ENCODE data around the gene SLC1A1.
"Not testable (repeated sequence)": the region's sequence is repeated elsewhere in the genome, so short reads cannot be mapped to it uniquely, and the experiment has no call there.

The SLC1A1 gene

GRCh38 chr9:4592295-4592694 is 102.0 kb downstream of the SLC1A1 start:
- DNase-seq = no peak
- in situ Hi-C loops (cut with MboI; ENCODE audit: low pct_unique_long_range_greater_than_20kb, low sequenced_read_pairs) = loop anchor here (25.0 kb wide), 1 partner anchor 105 kb away; the partner anchor contains the start of gene SLC1A1

DNA sequence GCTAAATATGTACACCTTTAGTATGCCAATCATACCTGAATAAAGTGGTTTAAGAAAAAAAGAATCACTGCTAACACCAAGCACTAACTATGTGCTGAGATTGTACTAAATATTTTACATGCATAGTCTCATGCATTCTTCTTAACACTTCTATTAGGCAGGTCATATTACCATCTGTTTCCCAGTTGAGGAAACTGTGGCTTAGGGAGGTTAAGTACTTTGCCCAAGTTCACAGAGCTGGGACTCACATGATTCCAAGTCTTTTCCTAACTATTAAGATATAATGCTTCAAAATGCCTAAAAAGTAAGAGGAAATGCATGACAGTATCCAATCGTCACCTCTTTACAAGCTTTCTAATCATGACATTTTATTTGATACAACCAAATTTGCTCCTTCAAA is 102.6 kb downstream of the SLC1A1 start:
- in situ Hi-C loops (cut with MboI; ENCODE audit: low pct_unique_long_range_greater_than_20kb, low sequenced_read_pairs) = loop anchor here (25.0 kb wide), 1 partner anchor 106 kb away; the partner anchor contains the start of gene SLC1A1
- DNase-seq = no peak

- in situ Hi-C loops (cut with MboI; ENCODE audit: low pct_unique_long_range_greater_than_20kb, low sequenced_read_pairs) = loop anchor here (25.0 kb wide), 1 partner anchor 107 kb away; the partner anchor contains the start of gene SLC1A1
- DNase-seq = no peak
These were observed 104.3 kb downstream of the SLC1A1 start for GRCh38 chr9:4594545-4594944.

DNA sequence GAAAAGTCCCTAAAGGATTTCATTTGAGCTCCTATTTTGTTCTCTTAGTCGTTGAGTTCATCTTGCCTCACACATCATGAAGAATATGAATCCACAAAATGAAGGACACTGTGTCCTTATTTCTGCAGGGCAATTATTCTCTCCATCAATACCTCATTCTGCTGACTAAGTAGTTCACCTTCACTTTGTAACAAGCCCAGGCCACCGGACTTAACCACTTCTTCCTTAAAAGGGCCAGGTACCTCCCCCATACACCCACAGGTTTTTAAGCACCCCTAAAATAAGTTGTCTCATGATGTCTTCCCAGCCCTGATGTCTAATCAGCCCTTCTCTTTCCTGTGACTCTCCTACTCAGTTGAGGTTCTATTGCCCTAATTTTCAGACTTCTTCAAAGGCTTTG is 104.7 kb downstream of the SLC1A1 start:
- DNase-seq = no peak
- in situ Hi-C loops (cut with MboI; ENCODE audit: low pct_unique_long_range_greater_than_20kb, low sequenced_read_pairs) = loop anchor here (25.0 kb wide), 1 partner anchor 108 kb away; the partner anchor contains the start of gene SLC1A1

DNA sequence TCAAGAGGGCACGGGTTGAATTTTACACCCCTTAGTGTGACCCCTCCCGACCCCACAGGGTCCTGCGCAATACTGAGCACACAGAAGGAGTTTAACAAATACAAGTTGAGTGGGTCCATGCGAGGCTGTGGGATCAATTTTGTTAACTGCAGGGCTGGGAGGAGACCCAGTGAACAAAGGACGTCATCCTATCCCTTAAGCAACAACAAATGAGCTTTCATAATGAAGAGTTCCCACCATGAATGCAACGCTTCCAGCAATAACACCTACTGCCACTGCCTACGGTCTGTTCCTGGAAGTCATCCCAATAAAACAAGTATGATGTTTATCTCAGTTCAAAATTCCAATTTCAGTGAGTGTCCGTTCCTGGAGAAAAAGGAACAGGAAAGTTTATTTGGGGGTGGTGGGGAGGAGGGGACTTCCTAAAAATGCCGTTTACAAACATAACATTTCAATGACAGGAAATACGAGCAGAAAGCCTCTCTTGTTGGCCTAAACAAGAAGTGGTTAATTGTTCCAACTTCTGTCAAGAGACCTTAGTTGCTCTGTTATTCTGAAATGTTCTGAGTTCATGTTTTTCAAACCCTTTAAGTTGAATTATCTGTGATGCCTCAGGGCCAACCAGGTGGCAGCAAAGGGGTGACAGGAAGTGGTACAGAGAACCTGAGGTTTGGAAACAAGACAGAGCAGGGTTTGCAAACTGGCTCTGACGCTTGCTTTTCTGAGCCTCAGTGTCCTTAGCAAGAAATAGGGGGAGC is 106.1 kb downstream of the SLC1A1 start:
- in situ Hi-C loops (cut with MboI; ENCODE audit: low pct_unique_long_range_greater_than_20kb, low sequenced_read_pairs) = loop anchor here (25.0 kb wide), 1 partner anchor 109 kb away; the partner anchor contains the start of gene SLC1A1

GRCh38 chr9:4600368-4600767 is 110.1 kb downstream of the SLC1A1 start:
- in situ Hi-C loops (cut with MboI; ENCODE audit: low pct_unique_long_range_greater_than_20kb, low sequenced_read_pairs) = no loop called here
- no peak for DNase-seq

More for the DNA sequence above, 106.1 kb downstream of the SLC1A1 start:
- no peak for DNase-seq

DNA sequence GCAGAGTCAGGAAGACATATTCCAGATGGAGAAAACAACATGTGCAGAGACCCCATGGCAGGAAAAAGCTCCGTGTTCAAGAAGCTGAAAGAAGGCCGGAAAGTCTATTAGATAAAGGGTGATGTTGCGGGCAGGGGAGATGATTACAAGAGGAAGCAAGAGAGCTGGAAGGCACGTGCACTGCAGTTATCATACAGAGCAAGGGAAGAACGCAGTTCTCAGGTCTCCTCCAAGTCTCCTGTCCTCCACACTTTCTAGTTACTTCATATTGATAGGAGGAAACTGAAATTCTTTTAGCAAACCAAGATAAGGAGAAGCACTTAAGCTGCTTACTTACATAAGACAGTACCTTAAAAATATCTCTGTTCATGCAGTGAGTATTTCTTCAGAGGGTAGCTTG is 113.6 kb downstream of the SLC1A1 start:
- in situ Hi-C loops (cut with MboI; ENCODE audit: low pct_unique_long_range_greater_than_20kb, low sequenced_read_pairs) = no loop called here

DNA sequence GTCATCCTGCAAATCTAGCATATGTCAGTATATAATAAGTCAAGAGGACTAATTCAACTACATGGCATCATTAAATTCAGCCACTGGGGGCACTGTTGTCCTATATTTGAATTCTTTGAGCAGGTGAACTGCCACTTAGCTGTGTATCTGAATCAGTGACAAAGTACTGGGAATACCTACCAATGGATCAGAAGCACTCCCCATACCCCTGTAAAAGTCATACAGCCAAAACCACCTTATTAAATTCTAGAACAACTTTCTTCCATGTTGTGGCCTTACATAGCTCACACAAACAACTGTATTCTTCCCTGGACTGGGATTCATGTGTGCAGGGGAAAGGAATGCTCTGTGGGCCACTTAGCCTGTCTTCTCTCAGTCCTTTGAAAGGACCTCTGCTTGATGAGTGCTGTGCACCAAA is 114.4 kb downstream of the SLC1A1 start:
- in situ Hi-C loops (cut with MboI; ENCODE audit: low pct_unique_long_range_greater_than_20kb, low sequenced_read_pairs) = no loop called here
- peak; percentile 71 for DNase-seq

More for the DNA sequence above, 113.6 kb downstream of the SLC1A1 start:
- DNase-seq = peak; percentile 12

DNA sequence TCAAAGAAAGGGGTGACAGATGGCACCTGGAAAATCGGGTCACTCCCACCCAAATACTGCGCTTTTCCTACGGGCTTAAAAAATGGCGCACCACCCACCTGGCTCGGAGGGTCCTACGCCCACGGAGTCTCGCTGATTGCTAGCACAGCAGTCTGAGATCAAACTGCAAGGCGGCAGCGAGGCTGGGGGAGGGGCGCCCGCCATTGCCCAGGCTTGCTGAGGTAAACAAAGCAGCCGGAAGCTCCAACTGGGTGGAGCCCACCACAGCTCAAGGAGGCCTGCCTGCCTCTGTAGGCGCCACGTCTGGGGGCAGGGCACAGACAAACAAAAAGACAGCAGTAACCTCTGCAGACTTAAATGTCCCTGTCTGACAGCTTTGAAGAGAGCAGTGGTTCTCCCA is 115.8 kb downstream of the SLC1A1 start:
- in situ Hi-C loops (cut with MboI; ENCODE audit: low pct_unique_long_range_greater_than_20kb, low sequenced_read_pairs) = not testable (repeated sequence)

DNA sequence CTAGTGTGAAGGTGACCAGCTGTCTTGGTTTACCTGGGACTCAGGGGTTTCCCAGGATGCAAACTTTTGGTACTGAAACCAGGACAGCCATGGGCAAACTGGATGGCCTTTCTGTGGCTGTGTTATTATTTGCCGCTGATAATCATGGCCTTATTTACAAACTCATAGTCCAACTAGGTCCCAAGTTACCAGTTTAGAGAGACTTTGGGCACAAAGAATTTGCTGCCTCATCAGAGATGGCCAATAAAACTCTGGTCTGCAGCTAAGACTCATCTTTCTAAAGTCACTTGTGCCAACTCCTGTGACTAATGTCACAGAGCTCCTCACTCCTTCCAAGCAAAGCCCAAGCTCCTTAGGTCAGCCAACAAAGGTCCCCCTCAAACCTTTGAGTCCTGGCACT is 124.4 kb downstream of the SLC1A1 start:
- no peak for DNase-seq
- in situ Hi-C loops (cut with MboI; ENCODE audit: low pct_unique_long_range_greater_than_20kb, low sequenced_read_pairs) = no loop called here

More for the DNA sequence above, 115.8 kb downstream of the SLC1A1 start:
- DNase-seq = not testable (repeated sequence)

- no peak for DNase-seq
- in situ Hi-C loops (cut with MboI; ENCODE audit: low pct_unique_long_range_greater_than_20kb, low sequenced_read_pairs) = no loop called here
These were observed 125.0 kb downstream of the SLC1A1 start for GRCh38 chr9:4615251-4615650.

DNA sequence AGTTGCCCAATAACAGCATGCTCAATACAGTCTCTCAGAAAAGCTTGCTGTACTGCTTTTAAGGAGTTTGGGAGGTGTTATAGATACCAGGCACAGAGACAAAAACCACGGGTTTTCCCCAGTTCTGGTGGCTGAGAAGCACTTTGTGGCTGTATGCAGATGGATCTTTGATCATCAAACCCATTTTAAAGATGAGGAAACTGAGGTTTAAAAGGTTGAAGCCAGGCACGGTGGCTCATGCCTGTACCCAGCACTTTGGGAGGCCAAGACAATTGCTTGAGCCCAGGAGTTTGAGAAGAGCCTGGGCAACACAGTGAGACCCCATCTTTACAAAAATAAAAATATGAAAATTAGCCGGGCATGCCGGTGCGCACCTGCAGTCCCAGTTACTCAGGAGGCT is 125.5 kb downstream of the SLC1A1 start:
- DNase-seq = no peak
- in situ Hi-C loops (cut with MboI; ENCODE audit: low pct_unique_long_range_greater_than_20kb, low sequenced_read_pairs) = no loop called here

DNA sequence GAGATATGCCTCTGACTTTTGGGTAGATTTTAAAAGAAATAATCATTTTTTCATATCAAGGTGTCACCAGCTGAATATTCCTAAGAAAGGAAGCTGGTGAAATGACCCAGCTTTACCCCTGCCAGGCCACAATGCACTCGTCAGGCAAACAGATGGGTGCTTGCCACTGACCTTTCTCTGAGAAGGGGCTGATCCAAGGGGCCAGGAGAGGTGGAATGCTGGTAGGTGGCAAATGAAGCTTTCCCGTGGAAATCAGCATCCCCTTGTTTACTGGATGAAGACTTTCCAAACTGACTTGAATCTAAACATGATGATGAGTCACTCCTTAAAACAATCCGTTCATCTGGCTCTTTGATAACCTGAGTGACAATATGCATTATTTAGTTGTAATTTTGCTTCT is 127.5 kb downstream of the SLC1A1 start:
- no peak for DNase-seq
- in situ Hi-C loops (cut with MboI; ENCODE audit: low pct_unique_long_range_greater_than_20kb, low sequenced_read_pairs) = no loop called here

DNA sequence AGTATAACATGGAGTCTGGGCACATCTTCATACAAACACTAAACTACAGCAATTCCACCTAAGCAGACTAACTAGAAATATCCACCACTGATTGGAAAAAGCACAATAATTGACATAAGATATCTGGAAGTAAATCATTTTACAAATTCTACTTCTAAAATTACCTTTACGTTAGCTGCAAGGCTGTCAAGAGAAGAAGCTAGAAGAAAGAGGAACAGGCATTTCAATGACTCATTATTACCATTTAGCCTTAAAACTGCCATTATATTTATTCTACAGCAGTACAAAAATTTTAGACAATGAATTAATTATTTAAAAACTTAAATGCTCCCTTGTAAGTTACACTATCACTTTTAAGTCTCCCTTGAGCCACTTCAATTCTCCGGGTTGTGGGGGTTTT is 128.4 kb downstream of the SLC1A1 start:
- in situ Hi-C loops (cut with MboI; ENCODE audit: low pct_unique_long_range_greater_than_20kb, low sequenced_read_pairs) = no loop called here
- DNase-seq = no peak

- in situ Hi-C loops (cut with MboI; ENCODE audit: low pct_unique_long_range_greater_than_20kb, low sequenced_read_pairs) = no loop called here
- peak; percentile 48 for DNase-seq
These were observed 129.9 kb downstream of the SLC1A1 start for GRCh38 chr9:4620057-4620765.

DNA sequence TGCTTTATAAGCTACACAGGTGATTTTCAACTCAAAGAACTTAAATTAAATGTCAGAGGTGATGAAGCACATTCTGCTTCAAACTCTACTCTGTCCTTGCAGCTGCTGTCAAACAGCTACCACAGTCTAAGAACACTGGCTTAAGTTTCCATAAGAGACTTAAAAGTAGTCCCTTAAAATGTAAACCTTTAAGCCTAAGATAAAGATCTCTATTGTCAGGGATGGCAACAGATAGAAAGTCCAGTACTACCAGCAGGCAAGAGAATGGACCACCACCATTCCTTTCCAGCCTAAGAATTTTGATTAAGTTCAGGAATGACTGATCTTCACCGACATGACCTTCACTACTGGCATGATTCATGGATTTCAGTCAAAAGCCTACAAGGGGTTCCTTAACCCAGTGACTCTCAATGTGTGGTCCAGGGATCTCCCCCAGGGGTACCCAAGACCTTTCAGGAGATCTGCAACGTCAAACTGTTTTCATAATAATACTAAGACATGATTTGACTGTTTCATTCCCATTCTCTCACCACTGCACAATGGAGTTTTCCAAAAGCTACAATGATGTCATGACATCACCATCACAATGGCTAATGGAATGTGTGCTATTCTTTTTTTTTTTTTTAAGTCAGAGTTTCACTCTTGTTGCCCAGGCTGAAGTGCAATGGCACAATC is 130.8 kb downstream of the SLC1A1 start:
- in situ Hi-C loops (cut with MboI; ENCODE audit: low pct_unique_long_range_greater_than_20kb, low sequenced_read_pairs) = no loop called here
- DNase-seq = no peak

DNA sequence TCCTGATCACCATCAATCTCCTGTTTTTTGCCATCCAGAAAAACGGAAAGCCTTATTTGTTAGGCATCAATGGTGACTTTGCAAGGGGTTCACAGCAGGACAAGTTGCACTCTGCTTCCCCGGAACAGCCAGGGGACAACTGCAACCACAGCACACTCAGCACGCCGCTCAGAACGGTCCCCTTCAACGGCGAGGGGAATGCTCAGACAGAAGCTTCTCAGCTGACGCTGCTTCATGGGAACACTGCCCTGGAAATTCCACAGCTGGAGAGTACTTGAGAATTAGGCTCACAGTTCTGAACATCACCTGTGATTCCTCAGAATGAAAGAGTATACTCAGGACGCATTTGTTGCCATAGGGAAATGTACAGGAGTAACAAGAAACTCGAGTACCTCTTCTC is 131.7 kb downstream of the SLC1A1 start:
- DNase-seq = no peak
- in situ Hi-C loops (cut with MboI; ENCODE audit: low pct_unique_long_range_greater_than_20kb, low sequenced_read_pairs) = no loop called here

DNA sequence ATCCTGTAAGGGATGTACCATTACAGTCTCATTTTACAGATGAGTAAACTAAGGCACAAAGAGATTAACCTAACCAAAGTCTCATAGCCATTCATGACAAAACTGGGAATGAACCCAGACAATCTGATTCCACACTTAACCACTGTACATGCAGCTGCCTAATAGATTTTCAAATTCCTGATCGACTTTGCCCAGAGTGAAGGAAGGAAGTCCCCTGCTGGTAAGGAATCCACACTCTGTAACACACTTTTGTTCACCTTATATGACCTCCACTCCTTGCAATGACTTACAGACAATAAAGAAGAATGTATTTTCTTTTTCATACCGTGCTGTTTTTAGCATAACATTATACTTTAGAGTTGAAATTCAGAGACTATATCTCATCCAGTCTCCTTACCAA is 140.6 kb downstream of the SLC1A1 start:
- in situ Hi-C loops (cut with MboI; ENCODE audit: low pct_unique_long_range_greater_than_20kb, low sequenced_read_pairs) = no loop called here
- no peak for DNase-seq
